Mesendoderm (in vitro differentiated cells): ENCODE data around the gene UTP15.

Experiments
- DNase-seq: peaks from one replicate; pipeline ENCODE4 v3.0.0; 2013
- H2AK5ac ChIP-seq: 2 replicates; pipeline ENCODE4 v1.6.1; 2013; ENCODE audit warnings: low read length, inconsistent platforms
- H2BK120ac ChIP-seq: 2 replicates; pipeline ENCODE4 v1.6.1; 2013; ENCODE audit warnings: low read depth, mild to moderate bottlenecking, low read length, moderate library complexity, mixed read lengths
- H2BK15ac ChIP-seq: replicated peaks from 2 replicates; pipeline ENCODE4 v1.6.1; 2013; ENCODE audit warnings: low read depth, mild to moderate bottlenecking, moderate library complexity
- H2BK5ac ChIP-seq: 2 replicates; pipeline ENCODE4 v1.6.1; 2013; ENCODE audit warnings: low read length, inconsistent platforms
- H3K18ac ChIP-seq: 2 replicates; pipeline ENCODE4 v1.6.1; 2013; ENCODE audit warnings: mild to moderate bottlenecking, low read length, mixed read lengths
- H3K23ac ChIP-seq: one replicate; pipeline ENCODE4 v1.6.1; 2013; ENCODE audit warnings: low read length
- H3K27ac ChIP-seq: 2 replicates; pipeline ENCODE4 v1.5.1; 2013; ENCODE audit warnings: low read depth, mild to moderate bottlenecking, inconsistent platforms, low read length, moderate library complexity
- H3K27me3 ChIP-seq: 2 replicates; pipeline ENCODE4 v1.6.1; 2013; ENCODE audit warnings: low read length, control low read depth, mild to moderate bottlenecking, inconsistent platforms; ENCODE audit not compliant: insufficient read depth, poor library complexity
- H3K36me3 ChIP-seq: 2 replicates; pipeline ENCODE4 v1.6.1; 2013; ENCODE audit warnings: low read length, inconsistent platforms; ENCODE audit not compliant: control insufficient read depth, insufficient read depth
- H3K4ac ChIP-seq: one replicate; pipeline ENCODE4 v1.6.1; 2013; ENCODE audit warnings: low read depth, mild to moderate bottlenecking, low read length, moderate library complexity
- H3K4me1 ChIP-seq: 2 replicates; pipeline ENCODE4 v1.6.1; 2013; ENCODE audit warnings: low read depth, low read length, inconsistent platforms; ENCODE audit not compliant: control insufficient read depth
- H3K4me2 ChIP-seq: 2 replicates; pipeline ENCODE4 v1.6.1; 2013; ENCODE audit warnings: low read length
- H3K4me3 ChIP-seq: 2 replicates; pipeline ENCODE4 v1.5.1; 2013; ENCODE audit warnings: mild to moderate bottlenecking, low read length
- H3K56ac ChIP-seq: one replicate; pipeline ENCODE4 v1.6.1; 2013; ENCODE audit warnings: low read length
- H3K79me1 ChIP-seq: 2 replicates; pipeline ENCODE4 v1.6.1; 2013; ENCODE audit warnings: low read length, inconsistent platforms
- H3K79me2 ChIP-seq: 2 replicates; pipeline ENCODE4 v1.6.1; 2013; ENCODE audit warnings: mild to moderate bottlenecking, low read length; ENCODE audit not compliant: control insufficient read depth, insufficient read depth
- H3K9ac ChIP-seq: 2 replicates; pipeline ENCODE4 v1.6.1; 2013; ENCODE audit warnings: low read length, inconsistent platforms
- H4K5ac ChIP-seq: one replicate; pipeline ENCODE4 v1.6.1; 2013; ENCODE audit warnings: low read length
- H4K8ac ChIP-seq: one replicate; pipeline ENCODE4 v1.6.1; 2013; ENCODE audit warnings: low read depth, mild to moderate bottlenecking, control low read depth, low read length, moderate library complexity
- WGBS: extraction: QIAGEN DNeasy Blood & Tissue Kit; methylation state at CpG from one replicate; pipeline ENCODE4 v1.1.7; 2013; ENCODE audit warnings: low lambda C conversion rate, missing lambda C conversion rate; ENCODE audit not compliant: insufficient coverage; ENCODE audit errors: extremely low coverage; 5-methylcytosine and 5-hydroxymethylcytosine counted together

UTP15 gene

GRCh38 chr5:73528248-73528647 is 37.3 kb upstream of the UTP15 start:
- no peak overlapping the region for H3K56ac ChIP-seq
- H3K36me3 ChIP-seq, result no peaks in the 10 kb centered on the region
- H2AK5ac ChIP-seq, result no peak overlapping the region
- no peak overlapping the region for H2BK15ac ChIP-seq
- no peak overlapping the region for H3K4me3 ChIP-seq
- H3K4ac ChIP-seq, result no peak overlapping the region
- H3K27ac ChIP-seq, result no peak overlapping the region
- no peaks in the 10 kb centered on the region for H3K27me3 ChIP-seq
- H2BK5ac ChIP-seq, result no peak overlapping the region
- H3K79me1 ChIP-seq, result no peaks in the 10 kb centered on the region
- H3K79me2 ChIP-seq, result no peaks in the 10 kb centered on the region
- no peak overlapping the region for H4K8ac ChIP-seq
- no peak overlapping the region for H3K9ac ChIP-seq
- no peak overlapping the region for H4K5ac ChIP-seq
- no peak for DNase-seq
- H2BK120ac ChIP-seq, result no peak overlapping the region
- no peak overlapping the region for H3K4me2 ChIP-seq
- H3K4me1 ChIP-seq, result no peaks in the 10 kb centered on the region
- no peak overlapping the region for H3K18ac ChIP-seq
- H3K23ac ChIP-seq, result no peak overlapping the region
- WGBS, result no CpG with 5 or more reads among the region's 3 CpGs

DNA sequence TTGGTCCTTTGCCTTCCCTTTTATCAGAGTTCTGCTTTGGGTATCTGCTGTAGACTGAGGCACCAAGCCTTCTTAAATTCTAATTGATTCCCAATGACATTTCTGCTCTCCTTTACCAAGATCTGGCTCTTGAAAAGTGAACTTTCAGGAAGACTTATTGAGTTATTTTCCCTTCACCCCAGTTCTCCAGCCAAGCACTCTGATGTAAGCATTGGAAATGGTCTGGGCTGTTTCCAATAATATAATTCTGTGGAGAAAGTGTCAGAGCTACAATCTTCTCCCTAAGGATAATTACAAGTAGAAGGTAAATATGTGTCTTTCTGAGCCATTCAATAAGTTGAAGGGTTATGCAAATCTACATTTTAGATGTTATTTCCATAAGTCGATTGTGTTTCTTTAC is 36.5 kb upstream of the UTP15 start:
- Histone ChIP-seq H2AK5ac (no peak overlapping the region), H2BK120ac (no peak overlapping the region), H3K79me1 (no peaks in the 10 kb centered on the region), H4K5ac (no peak overlapping the region), H2BK5ac (no peak overlapping the region), H3K4me3 (no peak overlapping the region), H3K18ac (no peak overlapping the region), H3K27ac (no peak overlapping the region), H3K23ac (no peak overlapping the region), H3K4me1 (no peaks in the 10 kb centered on the region), H4K8ac (no peak overlapping the region), H3K36me3 (no peaks in the 10 kb centered on the region), H3K4me2 (no peak overlapping the region), H3K56ac (no peak overlapping the region), H2BK15ac (no peak overlapping the region), H3K4ac (no peak overlapping the region), H3K79me2 (no peaks in the 10 kb centered on the region), H3K27me3 (no peaks in the 10 kb centered on the region), H3K9ac (no peak overlapping the region)
- WGBS, result no CpG with 5 or more reads among the region's 1 CpG
- no peak for DNase-seq

- Histone ChIP-seq H2BK15ac (no peak overlapping the region), H3K4me1 (no peaks in the 10 kb centered on the region), H3K18ac (no peak overlapping the region), H3K23ac (no peak overlapping the region), H3K4me3 (no peak overlapping the region), H3K36me3 (no peaks in the 10 kb centered on the region), H3K4me2 (no peak overlapping the region), H3K27ac (no peak overlapping the region), H3K56ac (no peak overlapping the region), H4K5ac (no peak overlapping the region), H3K79me1 (no peaks in the 10 kb centered on the region), H4K8ac (no peak overlapping the region), H3K4ac (no peak overlapping the region), H3K79me2 (no peaks in the 10 kb centered on the region), H3K9ac (no peak overlapping the region), H2BK120ac (no peak overlapping the region), H2BK5ac (no peak overlapping the region), H3K27me3 (no peaks in the 10 kb centered on the region), H2AK5ac (no peak overlapping the region)
- no peak for DNase-seq
- WGBS, result no CpG with 5 or more reads among the region's 1 CpG
Observed at GRCh38 chr5:73531356-73531755, 34.2 kb upstream of the UTP15 start.

- Histone ChIP-seq H2BK5ac (no peak overlapping the region), H3K18ac (no peak overlapping the region), H3K4me2 (no peak overlapping the region), H2AK5ac (no peak overlapping the region), H3K23ac (no peak overlapping the region), H3K56ac (no peak overlapping the region), H3K4ac (no peak overlapping the region), H4K8ac (no peak overlapping the region), H2BK120ac (no peak overlapping the region), H3K9ac (no peak overlapping the region), H3K4me3 (no peak overlapping the region), H4K5ac (no peak overlapping the region), H3K36me3 (no peaks in the 10 kb centered on the region), H3K27me3 (no peaks in the 10 kb centered on the region), H3K79me2 (no peaks in the 10 kb centered on the region), H3K79me1 (no peaks in the 10 kb centered on the region), H2BK15ac (no peak overlapping the region), H3K4me1 (no peaks in the 10 kb centered on the region), H3K27ac (no peak overlapping the region)
- no CpG with 5 or more reads among the region's 5 CpGs for WGBS
- no peak for DNase-seq
Observed at GRCh38 chr5:73532195-73532594, 33.3 kb upstream of the UTP15 start.

DNA sequence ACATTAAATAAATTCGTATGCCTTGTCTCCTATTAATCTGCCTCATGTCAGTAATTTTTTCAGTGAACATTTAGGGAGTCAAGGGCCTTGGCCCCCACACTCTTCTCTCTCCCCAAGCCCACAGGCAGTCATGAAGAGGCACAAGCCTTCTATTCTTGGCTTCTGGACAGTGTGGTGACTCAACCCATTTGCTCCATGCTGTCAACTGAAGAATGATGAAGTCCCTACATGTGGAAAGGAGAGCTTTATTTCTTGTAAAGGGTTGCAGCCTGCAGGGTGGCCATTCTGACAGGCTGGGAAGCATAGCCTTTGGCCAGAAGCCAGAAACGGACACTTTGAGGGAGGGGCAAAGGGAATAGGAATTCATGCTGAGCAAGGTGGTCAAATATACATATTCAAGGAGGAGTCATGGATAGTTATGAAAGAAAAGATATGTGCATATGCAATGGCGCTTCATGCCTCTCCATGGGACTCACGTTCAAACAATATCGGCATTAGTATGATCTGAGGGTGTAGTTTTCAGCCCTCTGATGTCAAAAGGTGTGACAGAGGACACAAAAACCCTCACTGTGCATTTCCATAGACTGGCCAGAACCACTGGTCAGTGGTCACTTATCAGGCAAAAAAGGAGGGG is 31.4 kb upstream of the UTP15 start:
- H2BK5ac ChIP-seq, result no peak overlapping the region
- no peak overlapping the region for H3K23ac ChIP-seq
- no peak overlapping the region for H3K18ac ChIP-seq
- no peak overlapping the region for H4K8ac ChIP-seq
- no peaks in the 10 kb centered on the region for H3K79me2 ChIP-seq
- no peaks in the 10 kb centered on the region for H3K36me3 ChIP-seq
- DNase-seq, result no peak
- no peak overlapping the region for H3K4ac ChIP-seq
- no peaks in the 10 kb centered on the region for H3K4me1 ChIP-seq
- H3K27ac ChIP-seq, result no peak overlapping the region
- no peak overlapping the region for H3K56ac ChIP-seq
- H3K4me3 ChIP-seq, result no peak overlapping the region
- no peak overlapping the region for H3K9ac ChIP-seq
- no peak overlapping the region for H3K4me2 ChIP-seq
- H4K5ac ChIP-seq, result no peak overlapping the region
- no peak overlapping the region for H2AK5ac ChIP-seq
- H2BK15ac ChIP-seq, result no peak overlapping the region
- no peaks in the 10 kb centered on the region for H3K79me1 ChIP-seq
- no CpG with 5 or more reads among the region's 5 CpGs for WGBS
- no peaks in the 10 kb centered on the region for H3K27me3 ChIP-seq
- no peak overlapping the region for H2BK120ac ChIP-seq

DNA sequence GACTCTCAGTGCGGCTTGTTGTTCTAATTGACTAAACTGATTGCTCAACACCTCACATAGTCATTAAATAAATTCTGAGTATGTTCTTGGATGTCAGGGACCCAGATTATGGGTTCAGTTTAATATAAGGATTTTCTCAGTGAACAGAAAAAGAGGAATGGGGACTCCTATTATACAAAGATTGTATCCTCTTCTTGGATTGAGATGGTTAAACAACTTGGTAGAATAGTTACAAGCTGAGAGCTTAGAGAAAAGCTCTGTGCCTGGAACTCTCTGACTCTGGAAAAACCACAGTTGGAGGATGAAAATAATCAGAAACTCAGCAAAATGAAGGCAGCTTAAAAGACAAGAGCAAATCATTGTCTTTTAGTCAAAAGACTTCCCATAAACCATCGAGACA is 30.6 kb upstream of the UTP15 start:
- Histone ChIP-seq H3K56ac (no peak overlapping the region), H2BK120ac (no peak overlapping the region), H3K18ac (no peak overlapping the region), H2BK5ac (no peak overlapping the region), H3K27me3 (no peaks in the 10 kb centered on the region), H3K79me2 (no peaks in the 10 kb centered on the region), H3K9ac (no peak overlapping the region), H3K79me1 (no peaks in the 10 kb centered on the region), H4K8ac (no peak overlapping the region), H4K5ac (no peak overlapping the region), H3K4me3 (no peak overlapping the region), H3K4ac (no peak overlapping the region), H3K27ac (no peak overlapping the region), H3K36me3 (no peaks in the 10 kb centered on the region), H3K4me1 (no peaks in the 10 kb centered on the region), H3K4me2 (no peak overlapping the region), H2AK5ac (no peak overlapping the region), H3K23ac (no peak overlapping the region), H2BK15ac (no peak overlapping the region)
- no peak for DNase-seq
- no CpG with 5 or more reads among the region's 2 CpGs for WGBS
